Measurements from ENCODE around the gene STEAP3.

Gene STEAP3

GRCh38 chr2:119259296-119259860 is 35.7 kb downstream of the STEAP3 start:
- no peak for TF ChIP-seq TAF1 (IDR thresholded peaks at IDR 0.05; ENCODE audit: borderline replicate concordance, insufficient read depth, low read length)
- TF ChIP-seq FOXP2 (optimal IDR thresholded peaks at IDR 0.05; ENCODE audit: borderline replicate concordance, extremely low read depth, extremely low read length, insufficient read depth) = no peak

- TF ChIP-seq TAF1 (IDR thresholded peaks at IDR 0.05; ENCODE audit: borderline replicate concordance, insufficient read depth, low read length) (no peak), FOXP2 (optimal IDR thresholded peaks at IDR 0.05; ENCODE audit: borderline replicate concordance, extremely low read depth, extremely low read length, insufficient read depth) (no peak), REST (IDR thresholded peaks at IDR 0.05; ENCODE audit: insufficient read depth in 1 of 2, low read depth in 2 of 2, low read length in 2 of 2) (no peak), POLR2AphosphoS5 (IDR thresholded peaks at IDR 0.05; ENCODE audit: low read depth, low read length) (no peak), SIN3A (IDR thresholded peaks at IDR 0.05; ENCODE audit: borderline replicate concordance, insufficient read depth, low read length) (no peak)
These were observed 37.2 kb downstream of the STEAP3 start for GRCh38 chr2:119260646-119261492.

- TF ChIP-seq REST (IDR thresholded peaks at IDR 0.05; ENCODE audit: insufficient read depth in 1 of 2, low read depth in 2 of 2, low read length in 2 of 2) (no peak), SIN3A (IDR thresholded peaks at IDR 0.05; ENCODE audit: borderline replicate concordance, insufficient read depth, low read length) (no peak), TAF1 (IDR thresholded peaks at IDR 0.05; ENCODE audit: borderline replicate concordance, insufficient read depth, low read length) (no peak), POLR2AphosphoS5 (IDR thresholded peaks at IDR 0.05; ENCODE audit: low read depth, low read length) (no peak)
These were observed 38.0 kb downstream of the STEAP3 start for GRCh38 chr2:119261493-119262225.

- TF ChIP-seq POLR2AphosphoS5 (IDR thresholded peaks at IDR 0.05; ENCODE audit: low read depth, low read length) (no peak), SIN3A (IDR thresholded peaks at IDR 0.05; ENCODE audit: borderline replicate concordance, insufficient read depth, low read length) (no peak), FOXP2 (optimal IDR thresholded peaks at IDR 0.05; ENCODE audit: borderline replicate concordance, extremely low read depth, extremely low read length, insufficient read depth) (no peak), REST (IDR thresholded peaks at IDR 0.05; ENCODE audit: insufficient read depth in 1 of 2, low read depth in 2 of 2, low read length in 2 of 2) (no peak), TAF1 (IDR thresholded peaks at IDR 0.05; ENCODE audit: borderline replicate concordance, insufficient read depth, low read length) (no peak)
These were observed 39.4 kb downstream of the STEAP3 start for GRCh38 chr2:119263025-119263424.

GRCh38 chr2:119263656-119264055 is 40.0 kb downstream of the STEAP3 start:
- TF ChIP-seq REST (IDR thresholded peaks at IDR 0.05; ENCODE audit: insufficient read depth in 1 of 2, low read depth in 2 of 2, low read length in 2 of 2) = no peak
- no peak for TF ChIP-seq SIN3A (IDR thresholded peaks at IDR 0.05; ENCODE audit: borderline replicate concordance, insufficient read depth, low read length)
- no peak for TF ChIP-seq POLR2AphosphoS5 (IDR thresholded peaks at IDR 0.05; ENCODE audit: low read depth, low read length)
- TF ChIP-seq TAF1 (IDR thresholded peaks at IDR 0.05; ENCODE audit: borderline replicate concordance, insufficient read depth, low read length) = no peak
- TF ChIP-seq FOXP2 (optimal IDR thresholded peaks at IDR 0.05; ENCODE audit: borderline replicate concordance, extremely low read depth, extremely low read length, insufficient read depth) = no peak

All from PFSK-1 (cell line).